Measurements from ENCODE around the gene DNAJB4. TPM values are rescaled to one million over a fixed set of nuclear protein-coding genes. Genes with fewer than 3 reads are reported as not detected.

The DNAJB4 gene
- total and polyA plus RNA-seq, 4 donors, result 39.1 to 137 (median 66.6) TPM

DNA sequence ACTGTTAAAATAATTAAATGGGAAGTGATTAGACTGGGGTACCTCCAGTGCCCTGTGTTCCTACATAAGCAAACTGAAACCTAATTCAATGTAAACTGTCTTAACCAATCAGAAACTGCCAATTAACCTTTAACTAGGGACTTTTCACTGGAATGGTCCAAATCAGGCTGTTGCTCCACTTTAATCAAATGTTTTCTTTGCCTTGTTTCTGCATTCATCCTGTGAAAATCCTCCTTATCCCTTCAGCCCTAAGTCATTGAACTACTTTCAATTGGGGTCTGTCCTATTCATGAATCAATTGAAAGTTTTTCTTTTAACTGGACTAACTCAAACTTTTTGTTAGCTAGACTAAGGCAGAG is 20.8 kb upstream of the DNAJB4 start:
- Histone ChIP-seq H3K27me3 (ENCODE audit: control insufficient read depth in 1 of 2, insufficient read depth in 2 of 2, low read length in 1 of 2) (no peaks in the 10 kb centered on the region), H3K4me3 (ENCODE audit: low read length in 2 of 2) (no peak overlapping the region), H3K27ac (ENCODE audit: low read depth in 1 of 2, low read length in 2 of 2) (peak overlapping the region in 1 of 2 donors; percentile 14), H3K36me3 (ENCODE audit: control insufficient read depth in 1 of 2, insufficient read depth in 2 of 2, low read length in 1 of 2) (no peaks in the 10 kb centered on the region), H3K9me3 (ENCODE audit: control insufficient read depth, low read length) (no peaks in the 10 kb centered on the region), H3K4me1 (ENCODE audit: control insufficient read depth in 1 of 2, insufficient read depth in 2 of 2, low read length in 2 of 2) (no peaks in the 10 kb centered on the region)
- DNase-seq, result no peak
- intact Hi-C loops (cut with DNase I), result no loop called here
- ATAC-seq (ENCODE audit: low FRiP score), result no peak

DNA sequence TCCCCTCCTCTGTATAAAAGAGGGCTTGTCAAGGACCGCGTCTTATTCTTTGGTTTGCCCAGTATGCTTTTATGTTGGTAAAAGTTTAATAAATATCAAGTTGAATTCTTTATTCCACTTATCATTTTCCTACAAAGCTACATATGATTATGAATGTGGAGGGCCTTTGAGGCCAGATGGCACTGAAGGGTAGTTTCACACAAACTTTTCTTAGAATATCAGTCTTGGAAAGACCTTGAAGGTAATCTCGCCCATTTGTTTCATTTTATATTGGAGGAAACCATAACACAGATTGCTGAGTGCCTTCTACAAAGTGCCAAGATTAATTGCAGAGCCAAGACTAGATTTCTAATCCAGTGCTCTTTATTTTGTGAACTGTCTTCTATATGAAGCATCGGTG is 20.1 kb upstream of the DNAJB4 start:
- intact Hi-C loops (cut with DNase I), result no loop called here
- H3K36me3 ChIP-seq (ENCODE audit: control insufficient read depth in 1 of 2, insufficient read depth in 2 of 2, low read length in 1 of 2), result no peaks in the 10 kb centered on the region
- no peak overlapping the region for H3K4me3 ChIP-seq (ENCODE audit: low read length in 2 of 2)
- no peak overlapping the region for H3K27ac ChIP-seq (ENCODE audit: low read depth in 1 of 2, low read length in 2 of 2)
- ATAC-seq (ENCODE audit: low FRiP score), result no peak
- WGBS, 2 donors, result 75 to 79% methylated on average over 4 of the region's 4 CpGs
- DNase-seq, result no peak
- H3K27me3 ChIP-seq (ENCODE audit: control insufficient read depth in 1 of 2, insufficient read depth in 2 of 2, low read length in 1 of 2), result no peaks in the 10 kb centered on the region
- H3K4me1 ChIP-seq (ENCODE audit: control insufficient read depth in 1 of 2, insufficient read depth in 2 of 2, low read length in 2 of 2), result no peaks in the 10 kb centered on the region
- no peaks in the 10 kb centered on the region for H3K9me3 ChIP-seq (ENCODE audit: control insufficient read depth, low read length)

- DNase-seq, result no peak
- Histone ChIP-seq H3K27ac (ENCODE audit: low read depth in 1 of 2, low read length in 2 of 2) (no peak overlapping the region), H3K27me3 (ENCODE audit: control insufficient read depth in 1 of 2, insufficient read depth in 2 of 2, low read length in 1 of 2) (no peaks in the 10 kb centered on the region), H3K9me3 (ENCODE audit: control insufficient read depth, low read length) (no peaks in the 10 kb centered on the region), H3K4me3 (ENCODE audit: low read length in 2 of 2) (no peak overlapping the region), H3K36me3 (ENCODE audit: control insufficient read depth in 1 of 2, insufficient read depth in 2 of 2, low read length in 1 of 2) (no peaks in the 10 kb centered on the region), H3K4me1 (ENCODE audit: control insufficient read depth in 1 of 2, insufficient read depth in 2 of 2, low read length in 2 of 2) (no peaks in the 10 kb centered on the region)
- intact Hi-C loops (cut with DNase I), result no loop called here
- ATAC-seq (ENCODE audit: low FRiP score), result no peak
Measured at GRCh38 chr1:77986810-77987209, 17.9 kb upstream of the DNAJB4 start.

- Histone ChIP-seq H3K9me3 (ENCODE audit: control insufficient read depth, low read length) (no peaks in the 10 kb centered on the region), H3K27ac (ENCODE audit: low read depth in 1 of 2, low read length in 2 of 2) (no peak overlapping the region), H3K27me3 (ENCODE audit: control insufficient read depth in 1 of 2, insufficient read depth in 2 of 2, low read length in 1 of 2) (no peaks in the 10 kb centered on the region), H3K36me3 (ENCODE audit: control insufficient read depth in 1 of 2, insufficient read depth in 2 of 2, low read length in 1 of 2) (no peaks in the 10 kb centered on the region), H3K4me1 (ENCODE audit: control insufficient read depth in 1 of 2, insufficient read depth in 2 of 2, low read length in 2 of 2) (peaks cover 0 to under 1% of the 10 kb centered on the region in 2 donors), H3K4me3 (ENCODE audit: low read length in 2 of 2) (no peak overlapping the region)
- WGBS, 2 donors, result 75 to 79% methylated on average over 2 of the region's 2 CpGs
- no peak for ATAC-seq (ENCODE audit: low FRiP score)
- no peak for DNase-seq
- intact Hi-C loops (cut with DNase I), result no loop called here
Measured at GRCh38 chr1:77987919-77988318, 16.8 kb upstream of the DNAJB4 start.

GRCh38 chr1:77989744-77990143 is 15.0 kb upstream of the DNAJB4 start:
- no peaks in the 10 kb centered on the region for H3K9me3 ChIP-seq (ENCODE audit: control insufficient read depth, low read length)
- WGBS, 2 donors, result 84 to 85% methylated on average over 2 of the region's 2 CpGs
- no peaks in the 10 kb centered on the region for H3K27me3 ChIP-seq (ENCODE audit: control insufficient read depth in 1 of 2, insufficient read depth in 2 of 2, low read length in 1 of 2)
- peaks cover 0 to 2% of the 10 kb centered on the region in 2 donors for H3K4me1 ChIP-seq (ENCODE audit: control insufficient read depth in 1 of 2, insufficient read depth in 2 of 2, low read length in 2 of 2)
- DNase-seq (no peak), ATAC-seq (ENCODE audit: low FRiP score) (no peak)
- intact Hi-C loops (cut with DNase I), result no loop called here
- H3K4me3 ChIP-seq (ENCODE audit: low read length in 2 of 2), result no peak overlapping the region
- no peaks in the 10 kb centered on the region for H3K36me3 ChIP-seq (ENCODE audit: control insufficient read depth in 1 of 2, insufficient read depth in 2 of 2, low read length in 1 of 2)
- no peak overlapping the region for H3K27ac ChIP-seq (ENCODE audit: low read depth in 1 of 2, low read length in 2 of 2)

GRCh38 chr1:77990629-77991204 is 14.0 kb upstream of the DNAJB4 start:
- ATAC-seq (ENCODE audit: low FRiP score), result no peak
- intact Hi-C loops (cut with DNase I), result no loop called here

GRCh38 chr1:77991638-77992037 is 13.1 kb upstream of the DNAJB4 start:
- intact Hi-C loops (cut with DNase I), result no loop called here
- H3K4me1 ChIP-seq (ENCODE audit: control insufficient read depth in 1 of 2, insufficient read depth in 2 of 2, low read length in 2 of 2), result peaks cover 0 to 2% of the 10 kb centered on the region in 2 donors
- ATAC-seq (ENCODE audit: low FRiP score) (no peak), DNase-seq (no peak)
- no peaks in the 10 kb centered on the region for H3K36me3 ChIP-seq (ENCODE audit: control insufficient read depth in 1 of 2, insufficient read depth in 2 of 2, low read length in 1 of 2)
- H3K27me3 ChIP-seq (ENCODE audit: control insufficient read depth in 1 of 2, insufficient read depth in 2 of 2, low read length in 1 of 2), result no peaks in the 10 kb centered on the region
- no peaks in the 10 kb centered on the region for H3K9me3 ChIP-seq (ENCODE audit: control insufficient read depth, low read length)
- no peak overlapping the region for H3K4me3 ChIP-seq (ENCODE audit: low read length in 2 of 2)
- no peak overlapping the region for H3K27ac ChIP-seq (ENCODE audit: low read depth in 1 of 2, low read length in 2 of 2)

More at GRCh38 chr1:77990629-77991204, 14.0 kb upstream of the DNAJB4 start:
- DNase-seq, result no peak
- 88 to 94% methylated on average over 3 of the region's 3 CpGs for WGBS, 2 donors
- no peaks in the 10 kb centered on the region for H3K27me3 ChIP-seq (ENCODE audit: control insufficient read depth in 1 of 2, insufficient read depth in 2 of 2, low read length in 1 of 2)
- H3K9me3 ChIP-seq (ENCODE audit: control insufficient read depth, low read length), result no peaks in the 10 kb centered on the region
- no peak overlapping the region for H3K27ac ChIP-seq (ENCODE audit: low read depth in 1 of 2, low read length in 2 of 2)
- H3K4me3 ChIP-seq (ENCODE audit: low read length in 2 of 2), result no peak overlapping the region
- peaks cover 0 to 2% of the 10 kb centered on the region in 2 donors for H3K4me1 ChIP-seq (ENCODE audit: control insufficient read depth in 1 of 2, insufficient read depth in 2 of 2, low read length in 2 of 2)
- no peaks in the 10 kb centered on the region for H3K36me3 ChIP-seq (ENCODE audit: control insufficient read depth in 1 of 2, insufficient read depth in 2 of 2, low read length in 1 of 2)

- intact Hi-C loops (cut with DNase I), result no loop called here
- no peaks in the 10 kb centered on the region for H3K9me3 ChIP-seq (ENCODE audit: control insufficient read depth, low read length)
- no peak overlapping the region for H3K4me3 ChIP-seq (ENCODE audit: low read length in 2 of 2)
- DNase-seq (no peak), ATAC-seq (ENCODE audit: low FRiP score) (no peak)
- H3K4me1 ChIP-seq (ENCODE audit: control insufficient read depth in 1 of 2, insufficient read depth in 2 of 2, low read length in 2 of 2), result peaks cover 0 to 2% of the 10 kb centered on the region in 2 donors
- no peaks in the 10 kb centered on the region for H3K36me3 ChIP-seq (ENCODE audit: control insufficient read depth in 1 of 2, insufficient read depth in 2 of 2, low read length in 1 of 2)
- no peak overlapping the region for H3K27ac ChIP-seq (ENCODE audit: low read depth in 1 of 2, low read length in 2 of 2)
- H3K27me3 ChIP-seq (ENCODE audit: control insufficient read depth in 1 of 2, insufficient read depth in 2 of 2, low read length in 1 of 2), result no peaks in the 10 kb centered on the region
- 91 to 94% methylated on average over 3 of the region's 3 CpGs for WGBS, 2 donors
Measured at GRCh38 chr1:77994117-77994705, 10.5 kb upstream of the DNAJB4 start.

- H3K4me3 ChIP-seq (ENCODE audit: low read length in 2 of 2), result no peak overlapping the region
- 96 to 97% methylated on average over 5 of the region's 5 CpGs for WGBS, 2 donors
- no peaks in the 10 kb centered on the region for H3K9me3 ChIP-seq (ENCODE audit: control insufficient read depth, low read length)
- no peak overlapping the region for H3K27ac ChIP-seq (ENCODE audit: low read depth in 1 of 2, low read length in 2 of 2)
- intact Hi-C loops (cut with DNase I), result no loop called here
- H3K4me1 ChIP-seq (ENCODE audit: control insufficient read depth in 1 of 2, insufficient read depth in 2 of 2, low read length in 2 of 2), result peaks cover 0 to 2% of the 10 kb centered on the region in 2 donors
- DNase-seq (no peak), ATAC-seq (ENCODE audit: low FRiP score) (no peak)
- no peaks in the 10 kb centered on the region for H3K36me3 ChIP-seq (ENCODE audit: control insufficient read depth in 1 of 2, insufficient read depth in 2 of 2, low read length in 1 of 2)
- no peaks in the 10 kb centered on the region for H3K27me3 ChIP-seq (ENCODE audit: control insufficient read depth in 1 of 2, insufficient read depth in 2 of 2, low read length in 1 of 2)
Measured at GRCh38 chr1:77996734-77997133, 8.0 kb upstream of the DNAJB4 start.

All from aorta (tissue), 5 donors.